IMR-90 (cell line): ENCODE measurements around the gene GXYLT2. TPM values are rescaled to one million over a fixed set of nuclear protein-coding genes. Genes with fewer than 3 reads are reported as not detected.

Experiments
- ATAC-seq: fragments of 200-7000 bp; cut with Tn5 transposase; 2 replicates; pipeline ENCODE4 v1.9.1; 2020; ENCODE audit warnings: low read depth, mild to moderate bottlenecking, moderate library complexity
- BruUV-seq: library from RNA; stranded (reverse); fragments of 400-500 nt; replicated peaks from 2 replicates; lab custom pipeline; 2021; lab: Mats Ljungman, UMichigan
- CTCF ChIA-PET: fragments of 300-600 bp; formaldehyde crosslinking; extraction: SDS; loops from one replicate; lab custom pipeline; 2021; ENCODE audit warnings: antibody characterized with exemption; lab: Yijun Ruan, JAX
- POLR2A ChIA-PET: fragments of 300-600 bp; sonication (Branson Sonifier 250); formaldehyde crosslinking; loops from one replicate; lab custom pipeline; 2022; ENCODE audit warnings: antibody characterized with exemption; ENCODE audit not compliant: unreplicated experiment; lab: Charles Lee
- DNase-seq: peaks from one replicate; pipeline ENCODE4 v3.0.0; 2013
- H2AFZ ChIP-seq: replicated peaks from 2 replicates; pipeline ENCODE3; 2013; ENCODE audit warnings: low read length, mild to moderate bottlenecking; ENCODE audit not compliant: poor library complexity
- H2AK5ac ChIP-seq: 2 replicates; pipeline ENCODE4 v1.6.1; 2013; ENCODE audit warnings: low read depth, low read length, inconsistent platforms
- H2AK9ac ChIP-seq: replicated peaks from 2 replicates; pipeline ENCODE3; 2013; ENCODE audit warnings: mild to moderate bottlenecking, low read depth, low read length, moderate library complexity; ENCODE audit not compliant: poor library complexity
- H2BK120ac ChIP-seq: 2 replicates; pipeline ENCODE4 v1.6.1; 2013; ENCODE audit warnings: low read depth, low read length, inconsistent platforms
- H2BK15ac ChIP-seq: 3 replicates; pipeline ENCODE4 v1.6.1; 2013; ENCODE audit warnings: low read depth, low read length, inconsistent platforms
- H2BK20ac ChIP-seq: 2 replicates; pipeline ENCODE4 v1.6.1; 2013; ENCODE audit warnings: low read depth, mild to moderate bottlenecking, inconsistent platforms, low read length, moderate library complexity
- H2BK5ac ChIP-seq: 2 replicates; pipeline ENCODE4 v1.6.1; 2013; ENCODE audit warnings: mild to moderate bottlenecking, low read depth, low read length, inconsistent platforms; ENCODE audit not compliant: poor library complexity, severe bottlenecking
- H3K14ac ChIP-seq: replicated peaks from 2 replicates; pipeline ENCODE4 v1.6.1; 2013; ENCODE audit warnings: low read depth, low read length, inconsistent platforms
- H3K18ac ChIP-seq: 2 replicates; pipeline ENCODE4 v1.6.1; 2013; ENCODE audit warnings: low read depth, low read length, control low read depth
- H3K23ac ChIP-seq: 2 replicates; pipeline ENCODE4 v1.6.1; 2013; ENCODE audit warnings: low read depth, low read length, inconsistent platforms
- H3K27ac ChIP-seq: 2 replicates; pipeline ENCODE4 v1.5.1; 2013; ENCODE audit warnings: mild to moderate bottlenecking, control low read depth, low read length; ENCODE audit not compliant: insufficient read depth
- H3K27me3 ChIP-seq: 2 replicates; pipeline ENCODE4 v1.6.1; 2013; ENCODE audit warnings: low read length; ENCODE audit not compliant: control insufficient read depth, insufficient read depth
- H3K36me3 ChIP-seq: 2 replicates; pipeline ENCODE4 v1.6.1; 2013; ENCODE audit warnings: low read length, mixed read lengths; ENCODE audit not compliant: control insufficient read depth, insufficient read depth
- H3K4ac ChIP-seq: 2 replicates; pipeline ENCODE4 v1.6.1; 2013; ENCODE audit warnings: low read depth, low read length, inconsistent platforms
- H3K4me1 ChIP-seq: 2 replicates; pipeline ENCODE4 v1.6.1; 2013; ENCODE audit warnings: low read length, mixed read lengths; ENCODE audit not compliant: control insufficient read depth, insufficient read depth
- H3K4me2 ChIP-seq: 2 replicates; pipeline ENCODE4 v1.6.1; 2013; ENCODE audit warnings: low read depth, mild to moderate bottlenecking, control low read depth, low read length, moderate library complexity
- H3K4me3 ChIP-seq: 2 replicates; pipeline ENCODE4 v1.5.1; 2013; ENCODE audit warnings: low read depth, mild to moderate bottlenecking, control low read depth, low read length, moderate library complexity; ENCODE audit not compliant: insufficient read depth
- H3K56ac ChIP-seq: 2 replicates; pipeline ENCODE4 v1.6.1; 2013; ENCODE audit warnings: low read length, inconsistent platforms; ENCODE audit not compliant: insufficient read depth; ENCODE audit errors: extremely low read depth
- H3K79me1 ChIP-seq, 2 experiments: 2 replicates each; pipeline ENCODE4 v1.6.1; 2013; ENCODE audit warnings: low read length in 2 of 2, inconsistent platforms in 1 of 2, low read depth in 1 of 2
- H3K9ac ChIP-seq: 2 replicates; pipeline ENCODE4 v1.6.1; 2013; ENCODE audit warnings: low read depth, low read length, control low read depth
- H3K9me1 ChIP-seq: 2 replicates; pipeline ENCODE4 v1.6.1; 2013; ENCODE audit warnings: low read length, inconsistent platforms; ENCODE audit not compliant: insufficient read depth
- H3K9me3 ChIP-seq: 2 replicates; pipeline ENCODE4 v1.6.1; 2013; ENCODE audit warnings: low read length; ENCODE audit not compliant: control insufficient read depth, insufficient read depth
- H4K20me1 ChIP-seq: 2 replicates; pipeline ENCODE4 v1.6.1; 2013; ENCODE audit warnings: low read length, inconsistent platforms; ENCODE audit not compliant: insufficient read depth
- H4K5ac ChIP-seq: 2 replicates; pipeline ENCODE4 v1.6.1; 2013; ENCODE audit warnings: mild to moderate bottlenecking, low read depth, low read length, control low read depth
- H4K8ac ChIP-seq, 2 experiments: 2 replicates each; pipeline ENCODE4 v1.6.1; 2013; ENCODE audit warnings: low read depth in 2 of 2, low read length in 2 of 2, control low read depth in 1 of 2, inconsistent platforms in 1 of 2
- H4K91ac ChIP-seq: 2 replicates; pipeline ENCODE4 v1.6.1; 2013; ENCODE audit warnings: low read depth, low read length, inconsistent platforms; ENCODE audit not compliant: insufficient read depth
- MXI1 ChIP-seq: IDR thresholded peaks from 2 replicates; pipeline ENCODE4 v1.6.1; 2012; ENCODE audit warnings: low read depth, mild to moderate bottlenecking, low read length, moderate library complexity, borderline replicate concordance
- RAD21 ChIP-seq: IDR thresholded peaks from 2 replicates; pipeline ENCODE4 v1.6.1; 2012; ENCODE audit warnings: low read length, improper control_type of control experiment
- RCOR1 ChIP-seq: IDR thresholded peaks from 2 replicates; pipeline ENCODE4 v1.6.1; 2012; ENCODE audit warnings: mild to moderate bottlenecking, low read length, improper control_type of control experiment; ENCODE audit not compliant: insufficient replicate concordance
- WGBS, 2 experiments: methylation state at CpG; one replicate each; pipeline versions ENCODE4 v1.1.5 to v1.1.7; 2013; ENCODE audit warnings: missing lambda C conversion rate in 2 of 2; ENCODE audit not compliant: insufficient read length in 1 of 2; ENCODE audit errors: extremely low coverage in 2 of 2; 5-methylcytosine and 5-hydroxymethylcytosine counted together
- dilution Hi-C: fragments of 300-500 bp; cut with HindIII; formaldehyde crosslinking; loops from one replicate; pipeline ENCODE4 v1.14.3; 2018; ENCODE audit warnings: low sequenced_read_pairs; ENCODE audit not compliant: unreplicated experiment
- in situ Hi-C: fragments of 300-500 bp; cut with MboI; formaldehyde crosslinking; loops from 3 replicates; pipeline ENCODE4 v1.14.3; 2019; ENCODE audit warnings: low sequenced_read_pairs, inconsistent platforms, mixed read lengths
- intact Hi-C: fragments of 100-400 bp; cut with micrococcal nuclease; formaldehyde crosslinking; loops from 2 replicates; pipeline ENCODE4 v1.10.0; 2022
- microRNA-seq, 2 experiments: library from miRNA; stranded (forward) in 1 of 2; unstranded in 1 of 2; fragments of 10-50 nt in 1 of 2; fragments of <30 nt in 1 of 2; gene quantifications in 1 of 2; microRNA quantifications in 1 of 2; one replicate each; pipeline versions ENCODE3 to v1.1.0; 2013 to 2020; ENCODE audit not compliant: insufficient read depth in 1 of 2, insufficient read length in 1 of 2, unreplicated experiment in 1 of 2
- polyA plus RNA-seq, 3 experiments: library from polyadenylated mRNA; depleted of rRNA; stranded (reverse); fragments of >200 nt; gene quantifications; 2 replicates each; pipeline ENCODE4 v1.2.3, GENCODE V29; 2012; ENCODE audit warnings: low replicate concordance in 1 of 3
- small RNA-seq, 5 experiments: library from RNA; depleted of rRNA; stranded (forward); fragments of <200 nt; gene quantifications; one replicate each; pipeline ENCODE3, GENCODE V24; 2012
- total RNA-seq: library from RNA; depleted of rRNA; stranded (reverse); fragments of >200 nt; gene quantifications from 2 replicates; pipeline ENCODE4 v1.2.3, GENCODE V29; 2012; rRNA removed

GXYLT2 gene
- total and polyA plus RNA-seq, 2 of the 4 experiments (the other 2 are of a cell fraction): 5.7 to 11.1 TPM

GRCh38 chr3:73026111-73026759 lies 138.4 kb downstream of the GXYLT2 start:
- Histone ChIP-seq H3K4me2 (no peak overlapping the region), H2AK9ac (no peak overlapping the region), H2AFZ (no peak overlapping the region), H3K4me1 (peaks cover 12% of the 10 kb centered on the region), H2BK15ac (no peak overlapping the region), H2BK20ac (no peak overlapping the region), H3K79me1 (peaks cover 6 to 67% of the 10 kb centered on the region in 2 experiments; a peak in 2 of 4 replicates), H3K9ac (no peak overlapping the region), H3K4me3 (no peak overlapping the region), H3K9me1 (peaks cover 19% of the 10 kb centered on the region), H3K14ac (no peak overlapping the region), H4K8ac (no peak overlapping the region), H3K18ac (no peak overlapping the region), H2AK5ac (no peak overlapping the region), H4K91ac (no peak overlapping the region), H3K27ac (no peak overlapping the region), H3K27me3 (no peaks in the 10 kb centered on the region), H3K4ac (no peak overlapping the region), H4K20me1 (peaks cover 91% of the 10 kb centered on the region), H3K9me3 (no peaks in the 10 kb centered on the region), H3K36me3 (no peaks in the 10 kb centered on the region), H2BK120ac (no peak overlapping the region), H2BK5ac (no peak overlapping the region), H4K5ac (no peak overlapping the region), H3K56ac (no peak overlapping the region), H3K23ac (no peak overlapping the region)
- BruUV-seq: no TSS peak
- CTCF ChIA-PET: no interaction called here
- POLR2A ChIA-PET: no interaction called here
- WGBS, 2 experiments: no CpG with 5 or more reads among the region's 6 CpGs
- DNase-seq: no peak
- TF ChIP-seq RAD21 (no peak), RCOR1 (no peak), MXI1 (no peak)
- in situ Hi-C loops: no loop called here
- no peak for ATAC-seq
- intact Hi-C loops: no loop called here
- dilution Hi-C loops: no loop called here

Small RNA genes within 50 kb of the gene (microRNA-seq; reads per million reads assigned to microRNA genes)
- gene RF00017 (ENCODE audit: insufficient read depth, insufficient read length): not detected

Small RNA genes within 50 kb of the gene (small RNA-seq; reads per million reads assigned to genes)
- 0 reads per million in 5 experiments for gene RF00017

Other genes starting within 250 kb of the GXYLT2 start
- 19.4 and 28.6 TPM in 2 replicates for gene SHQ1, start 39.6 kb upstream of the GXYLT2 start, total RNA-seq
- gene SHQ1, start 39.6 kb upstream of the GXYLT2 start, polyA plus RNA-seq (2012; rRNA removed): 8.1 and 10.4 TPM in 2 replicates
- gene PPP4R2, start 108.8 kb downstream of the GXYLT2 start, total RNA-seq: 31.4 and 60.0 TPM in 2 replicates
- 11.9 and 13.5 TPM in 2 replicates for gene PPP4R2, start 108.8 kb downstream of the GXYLT2 start, polyA plus RNA-seq (2012; rRNA removed)
- gene EBLN2, start 173.6 kb downstream of the GXYLT2 start, total RNA-seq: 6.4 and 7.7 TPM in 2 replicates
- 2.5 and 2.8 TPM in 2 replicates for gene EBLN2, start 173.6 kb downstream of the GXYLT2 start, polyA plus RNA-seq (2012; rRNA removed)